Stimulated activated naive B cell treated with anti-CD40 and anti-IgM and Interleukin-4, amounts not matched to agents 10 μg/mL and 1 μg/mL and 100 μg/mL, for 72 hours (primary cell): ENCODE results near the gene NLGN1.
"Not testable (repeated sequence)": the region's sequence is repeated elsewhere in the genome, so short reads cannot be mapped to it uniquely, and the experiment has no call there.

Experiments
- ATAC-seq, 2 donors: fragments of 150-1000 bp; cut with Tn5 transposase; replicated peaks; 2 replicates each; pipeline ENCODE4 v1.10.0; 2021; ENCODE audit warnings: moderate library complexity in 1 of 2
- DNase-seq: peaks from one replicate; pipeline ENCODE4 v3.0.0; 2021
- H3K27ac Mint-ChIP-seq: one replicate; pipeline ENCODE4 v1.8.0; 2022; ENCODE audit warnings: mild to moderate bottlenecking, mixed read lengths
- H3K27me3 Mint-ChIP-seq, 2 donors: one replicate each; pipeline ENCODE4 v1.8.0; 2022; ENCODE audit warnings: mixed read lengths in 2 of 2
- H3K36me3 Mint-ChIP-seq, 2 donors: one replicate each; pipeline ENCODE4 v1.8.0; 2022; ENCODE audit warnings: mixed read lengths in 2 of 2, mild to moderate bottlenecking in 1 of 2
- H3K4me1 Mint-ChIP-seq, 2 donors: one replicate each; pipeline ENCODE4 v1.8.0; 2022; ENCODE audit warnings: mixed read lengths in 2 of 2, mild to moderate bottlenecking in 1 of 2
- H3K4me3 Mint-ChIP-seq, 2 donors: one replicate each; pipeline ENCODE4 v1.8.0; 2022; ENCODE audit warnings: mild to moderate bottlenecking in 2 of 2, mixed read lengths in 2 of 2, moderate library complexity in 1 of 2
- H3K9me3 Mint-ChIP-seq, 2 donors: one replicate each; pipeline ENCODE4 v1.8.0; 2022; ENCODE audit warnings: mixed read lengths in 2 of 2, mild to moderate bottlenecking in 1 of 2

NLGN1 gene

GRCh38 chr3:173402656-173403055 is 5.1 kb downstream of the NLGN1 start:
- Mint-ChIP-seq H3K4me1 (peaks cover 3 to 8% of the 10 kb centered on the region in 2 donors), H3K4me3 (no peak overlapping the region), H3K36me3 (no peaks in the 10 kb centered on the region), H3K27me3 (peaks cover 11 to 21% of the 10 kb centered on the region in 2 donors), H3K27ac (no peak overlapping the region), H3K9me3 (no peaks in the 10 kb centered on the region)
- no peak for DNase-seq
- ATAC-seq = no peak

- Mint-ChIP-seq H3K4me3 (no peak overlapping the region), H3K27me3 (peaks cover 4 to 14% of the 10 kb centered on the region in 2 donors), H3K4me1 (peaks cover 0 to under 1% of the 10 kb centered on the region in 2 donors), H3K36me3 (no peaks in the 10 kb centered on the region), H3K9me3 (no peaks in the 10 kb centered on the region), H3K27ac (no peak overlapping the region)
- ATAC-seq = no peak
- no peak for DNase-seq
These were observed 5.8 kb downstream of the NLGN1 start for GRCh38 chr3:173403376-173403775.

- Mint-ChIP-seq H3K9me3 (no peaks in the 10 kb centered on the region), H3K36me3 (no peaks in the 10 kb centered on the region), H3K27ac (no peak overlapping the region), H3K4me3 (no peak overlapping the region), H3K27me3 (peaks cover 0 to 12% of the 10 kb centered on the region in 2 donors), H3K4me1 (no peaks in the 10 kb centered on the region)
- no peak for ATAC-seq
- DNase-seq = no peak
These were observed 6.6 kb downstream of the NLGN1 start for GRCh38 chr3:173404156-173404555.

- Mint-ChIP-seq H3K4me3 (no peak overlapping the region), H3K9me3 (no peaks in the 10 kb centered on the region), H3K27me3 (no peaks in the 10 kb centered on the region), H3K27ac (no peak overlapping the region), H3K36me3 (no peaks in the 10 kb centered on the region), H3K4me1 (no peaks in the 10 kb centered on the region)
- ATAC-seq (no peak), DNase-seq (no peak)
These were observed 12.9 kb downstream of the NLGN1 start for GRCh38 chr3:173410436-173410835.

- H3K27ac Mint-ChIP-seq = no peak overlapping the region
- DNase-seq (no peak), ATAC-seq (no peak)
- H3K4me1 Mint-ChIP-seq = no peaks in the 10 kb centered on the region
- no peaks in the 10 kb centered on the region for H3K9me3 Mint-ChIP-seq
- no peaks in the 10 kb centered on the region for H3K36me3 Mint-ChIP-seq
- H3K27me3 Mint-ChIP-seq = no peaks in the 10 kb centered on the region
- no peak overlapping the region for H3K4me3 Mint-ChIP-seq
These were observed 13.3 kb downstream of the NLGN1 start for GRCh38 chr3:173410849-173411248.

- Mint-ChIP-seq H3K4me3 (no peak overlapping the region), H3K27me3 (no peaks in the 10 kb centered on the region), H3K36me3 (no peaks in the 10 kb centered on the region), H3K4me1 (no peaks in the 10 kb centered on the region), H3K9me3 (no peaks in the 10 kb centered on the region), H3K27ac (no peak overlapping the region)
- DNase-seq = no peak
- ATAC-seq = no peak
These were observed 13.9 kb downstream of the NLGN1 start for GRCh38 chr3:173411375-173411973.

- Mint-ChIP-seq H3K4me3 (no peak overlapping the region), H3K27me3 (no peaks in the 10 kb centered on the region)
These were observed 18.5 kb downstream of the NLGN1 start for GRCh38 chr3:173416070-173416469.

GRCh38 chr3:173429076-173429475 is 31.5 kb downstream of the NLGN1 start:
- no peak for DNase-seq
- ATAC-seq = no peak
- peaks cover 7 to 21% of the 10 kb centered on the region in 2 donors for H3K9me3 Mint-ChIP-seq
- H3K36me3 Mint-ChIP-seq = no peaks in the 10 kb centered on the region
- H3K27me3 Mint-ChIP-seq = no peaks in the 10 kb centered on the region
- H3K4me1 Mint-ChIP-seq = no peaks in the 10 kb centered on the region
- H3K27ac Mint-ChIP-seq = no peak overlapping the region
- no peak overlapping the region for H3K4me3 Mint-ChIP-seq

More at GRCh38 chr3:173416070-173416469, 18.5 kb downstream of the NLGN1 start:
- ATAC-seq = no peak
- H3K4me1 Mint-ChIP-seq = no peaks in the 10 kb centered on the region
- H3K36me3 Mint-ChIP-seq = no peaks in the 10 kb centered on the region
- no peaks in the 10 kb centered on the region for H3K9me3 Mint-ChIP-seq
- no peak for DNase-seq
- no peak overlapping the region for H3K27ac Mint-ChIP-seq

- no peak overlapping the region for H3K27ac Mint-ChIP-seq
- ATAC-seq (no peak), DNase-seq (no peak)
- no peaks in the 10 kb centered on the region for H3K4me1 Mint-ChIP-seq
- H3K4me3 Mint-ChIP-seq = no peak overlapping the region
- H3K9me3 Mint-ChIP-seq = peaks cover 7 to 21% of the 10 kb centered on the region in 2 donors
- H3K27me3 Mint-ChIP-seq = no peaks in the 10 kb centered on the region
- H3K36me3 Mint-ChIP-seq = no peaks in the 10 kb centered on the region
These were observed 32.0 kb downstream of the NLGN1 start for GRCh38 chr3:173429527-173429926.

- Mint-ChIP-seq H3K27ac (no peak overlapping the region), H3K9me3 (peaks cover 7 to 21% of the 10 kb centered on the region in 2 donors), H3K36me3 (no peaks in the 10 kb centered on the region), H3K4me1 (no peaks in the 10 kb centered on the region), H3K4me3 (no peak overlapping the region), H3K27me3 (no peaks in the 10 kb centered on the region)
- no peak for DNase-seq
- no peak for ATAC-seq
These were observed 33.0 kb downstream of the NLGN1 start for GRCh38 chr3:173430576-173430975.

- Mint-ChIP-seq H3K27me3 (no peaks in the 10 kb centered on the region), H3K4me3 (no peak overlapping the region), H3K4me1 (no peaks in the 10 kb centered on the region), H3K36me3 (no peaks in the 10 kb centered on the region), H3K9me3 (peaks cover 0 to 5% of the 10 kb centered on the region in 2 donors), H3K27ac (no peak overlapping the region)
- DNase-seq = no peak
- ATAC-seq = no peak
These were observed 41.5 kb downstream of the NLGN1 start for GRCh38 chr3:173439004-173439403.

- no peak for ATAC-seq
These were observed 43.0 kb downstream of the NLGN1 start for GRCh38 chr3:173440514-173440913.

GRCh38 chr3:173451561-173451960 is 54.0 kb downstream of the NLGN1 start:
- peaks cover 0 to 13% of the 10 kb centered on the region in 2 donors for H3K9me3 Mint-ChIP-seq
- H3K4me3 Mint-ChIP-seq, DNase-seq, ATAC-seq, H3K4me1 Mint-ChIP-seq, H3K27ac Mint-ChIP-seq, H3K36me3 Mint-ChIP-seq, H3K27me3 Mint-ChIP-seq: not testable (repeated sequence)

More at GRCh38 chr3:173440514-173440913, 43.0 kb downstream of the NLGN1 start:
- Mint-ChIP-seq H3K36me3 (no peaks in the 10 kb centered on the region), H3K27me3 (no peaks in the 10 kb centered on the region), H3K27ac (no peak overlapping the region), H3K9me3 (peaks cover 0 to 5% of the 10 kb centered on the region in 2 donors), H3K4me1 (no peaks in the 10 kb centered on the region), H3K4me3 (no peak overlapping the region)
- no peak for DNase-seq

- Mint-ChIP-seq H3K27ac (no peak overlapping the region), H3K36me3 (no peaks in the 10 kb centered on the region), H3K4me1 (no peaks in the 10 kb centered on the region), H3K9me3 (no peaks in the 10 kb centered on the region), H3K4me3 (no peak overlapping the region), H3K27me3 (no peaks in the 10 kb centered on the region)
- no peak for ATAC-seq
- no peak for DNase-seq
These were observed 65.7 kb downstream of the NLGN1 start for GRCh38 chr3:173463250-173463649.

- Mint-ChIP-seq H3K4me3 (no peak overlapping the region), H3K4me1 (no peaks in the 10 kb centered on the region), H3K36me3 (no peaks in the 10 kb centered on the region), H3K9me3 (no peaks in the 10 kb centered on the region), H3K27ac (no peak overlapping the region), H3K27me3 (no peaks in the 10 kb centered on the region)
- ATAC-seq (no peak), DNase-seq (no peak)
These were observed 67.6 kb downstream of the NLGN1 start for GRCh38 chr3:173465112-173465511.
